ENCODE measurements around the gene DNAH7. TPM values are rescaled to one million over a fixed set of nuclear protein-coding genes. Genes with fewer than 3 reads are reported as not detected.

Gene DNAH7
- total and polyA plus RNA-seq, 2 donors (not counting 3 experiments of a cell fraction or from before 2014, with no cell fraction given), result 0.15 to 0.24 TPM

DNA sequence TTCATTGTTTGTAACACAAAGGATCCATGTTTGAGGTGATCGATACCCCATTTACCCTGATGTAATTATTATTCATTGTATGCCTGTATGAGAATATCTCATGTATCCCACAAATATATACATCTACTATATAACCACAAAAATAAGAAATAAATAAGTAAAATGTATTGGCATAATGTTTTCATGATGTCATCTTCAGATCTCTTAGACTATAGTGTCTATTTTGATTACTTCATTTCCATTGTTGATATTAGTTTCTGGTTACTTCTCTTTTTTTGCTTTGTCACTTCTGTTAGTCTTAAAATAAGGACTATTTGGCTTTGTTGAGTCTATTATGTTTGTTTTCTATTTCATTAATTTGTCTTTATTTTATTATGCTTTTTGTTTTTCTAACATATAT lies 301.9 kb downstream of the DNAH7 start:
- CTCF ChIA-PET, result interaction anchor here (0.8 kb wide), 2 partner anchors 11 to 139 kb away, joined by 3 to 4 read pairs; no protein-coding TSS in a partner anchor
- Histone ChIP-seq H4K20me1 (replicated peaks; ENCODE audit: control insufficient read depth, extremely low read depth, insufficient read depth, low read length) (no peaks in the 10 kb centered on the region), H3K27me3 (ENCODE audit: control insufficient read depth in 2 of 2, insufficient read depth in 2 of 2, low read length in 2 of 2) (no peaks in the 10 kb centered on the region), H3K9me1 (replicated peaks; ENCODE audit: control insufficient read depth, extremely low read depth, insufficient read depth, low read length) (no peaks in the 10 kb centered on the region), H3K4me2 (ENCODE audit: insufficient read depth, low read length) (no peak overlapping the region), H2AFZ (ENCODE audit: low read depth, low read length) (no peak overlapping the region), H3K9me3 (replicated peaks; ENCODE audit: control insufficient read depth, insufficient read depth, low read length) (no peaks in the 10 kb centered on the region), H3K27ac (ENCODE audit: insufficient read depth, low read depth, low read length) (no peak overlapping the region), H3K36me3 (ENCODE audit: control insufficient read depth in 2 of 2, extremely low read depth in 1 of 2, insufficient read depth in 2 of 2, low read length in 2 of 2) (no peaks in the 10 kb centered on the region), H3K4me3 (replicated peaks in 1 of 3; ENCODE audit: insufficient read depth in 1 of 3, low read depth in 1 of 3, low read length in 3 of 3) (no peak overlapping the region), H3K9ac (replicated peaks; ENCODE audit: extremely low read depth, insufficient read depth, low read length) (no peak overlapping the region), H3K79me2 (ENCODE audit: control insufficient read depth, insufficient read depth, low read length) (no peaks in the 10 kb centered on the region), H3K4me1 (ENCODE audit: control insufficient read depth, extremely low read depth, insufficient read depth, low read length) (no peaks in the 10 kb centered on the region)
- DNase-seq (ENCODE audit: low read depth, low spot score), result no peak
- dilution Hi-C loops (cut with MboI; ENCODE audit: extremely low pct_ligation_motif_present, low sequenced_read_pairs) (no loop called here), intact Hi-C loops (cut with micrococcal nuclease) (no loop called here)
- TF ChIP-seq EZH2 (IDR thresholded peaks at IDR 0.05; ENCODE audit: borderline replicate concordance, low read depth, low read length, severe bottlenecking) (no peak), POLR2A (IDR thresholded peaks at IDR 0.05; ENCODE audit: low read depth, low read length) (no peak)
- POLR2A ChIA-PET, result interaction anchor here (0.7 kb wide), 1 partner anchor 1809 kb away, joined by 5 read pairs; no protein-coding TSS in a partner anchor
- no peak for FAIRE-seq
- BruUV-seq (replicated peaks), result no TSS peak

DNA sequence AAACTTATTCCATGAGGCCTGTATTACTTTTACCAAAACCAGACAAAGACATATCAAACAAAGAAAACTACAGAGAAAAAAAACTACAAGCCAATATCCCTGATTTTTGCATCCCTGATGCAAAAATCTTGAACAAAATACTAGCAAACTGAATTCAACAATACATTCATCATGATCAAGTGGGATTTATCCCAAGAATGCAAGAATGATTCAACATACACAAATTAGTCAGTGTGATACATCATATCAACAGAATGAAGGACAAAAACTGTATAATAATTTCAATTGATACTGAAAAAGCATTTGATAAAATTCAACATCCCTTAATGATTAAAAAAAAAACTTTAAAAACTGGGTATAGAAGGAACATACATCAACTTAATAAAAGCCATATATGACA lies 304.8 kb downstream of the DNAH7 start:
- dilution Hi-C loops (cut with MboI; ENCODE audit: extremely low pct_ligation_motif_present, low sequenced_read_pairs), result no loop called here
- no peak for DNase-seq (ENCODE audit: low read depth, low spot score)

More for the DNA sequence above, 304.8 kb downstream of the DNAH7 start:
- Histone ChIP-seq H3K9me1 (replicated peaks; ENCODE audit: control insufficient read depth, extremely low read depth, insufficient read depth, low read length) (no peaks in the 10 kb centered on the region), H3K4me3 (replicated peaks in 1 of 3; ENCODE audit: insufficient read depth in 1 of 3, low read depth in 1 of 3, low read length in 3 of 3) (no peak overlapping the region), H4K20me1 (replicated peaks; ENCODE audit: control insufficient read depth, extremely low read depth, insufficient read depth, low read length) (no peaks in the 10 kb centered on the region), H3K27ac (ENCODE audit: insufficient read depth, low read depth, low read length) (no peak overlapping the region), H3K9ac (replicated peaks; ENCODE audit: extremely low read depth, insufficient read depth, low read length) (no peak overlapping the region), H3K36me3 (ENCODE audit: control insufficient read depth in 2 of 2, extremely low read depth in 1 of 2, insufficient read depth in 2 of 2, low read length in 2 of 2) (no peaks in the 10 kb centered on the region), H3K9me3 (replicated peaks; ENCODE audit: control insufficient read depth, insufficient read depth, low read length) (no peaks in the 10 kb centered on the region), H3K4me1 (ENCODE audit: control insufficient read depth, extremely low read depth, insufficient read depth, low read length) (no peaks in the 10 kb centered on the region), H3K79me2 (ENCODE audit: control insufficient read depth, insufficient read depth, low read length) (no peaks in the 10 kb centered on the region), H3K4me2 (ENCODE audit: insufficient read depth, low read length) (no peak overlapping the region), H3K27me3 (ENCODE audit: control insufficient read depth in 2 of 2, insufficient read depth in 2 of 2, low read length in 2 of 2) (no peaks in the 10 kb centered on the region), H2AFZ (ENCODE audit: low read depth, low read length) (no peak overlapping the region)
- intact Hi-C loops (cut with micrococcal nuclease), result no loop called here
- FAIRE-seq, result no peak
- POLR2A ChIA-PET, result no interaction called here
- no TSS peak for BruUV-seq (replicated peaks)
- CTCF ChIA-PET, result no interaction called here
- TF ChIP-seq FOS (IDR thresholded peaks at IDR 0.05; ENCODE audit: borderline replicate concordance, insufficient read depth, low read length) (no peak), MYC (IDR thresholded peaks at IDR 0.05; ENCODE audit: low read depth, low read length) (no peak), GATA2 (IDR thresholded peaks at IDR 0.05; ENCODE audit: insufficient read depth, insufficient read length, low read depth, low read length) (no peak), POLR2AphosphoS5 (IDR thresholded peaks at IDR 0.05; ENCODE audit: insufficient read depth, low read depth, low read length) (no peak), POLR2A (IDR thresholded peaks at IDR 0.05; ENCODE audit: low read depth, low read length) (no peak), JUN (IDR thresholded peaks at IDR 0.05; ENCODE audit: borderline replicate concordance, insufficient read depth, insufficient read length, low read depth) (no peak), EZH2 (IDR thresholded peaks at IDR 0.05; ENCODE audit: borderline replicate concordance, low read depth, low read length, severe bottlenecking) (no peak)
- TF ChIP-seq, protein P1, sequence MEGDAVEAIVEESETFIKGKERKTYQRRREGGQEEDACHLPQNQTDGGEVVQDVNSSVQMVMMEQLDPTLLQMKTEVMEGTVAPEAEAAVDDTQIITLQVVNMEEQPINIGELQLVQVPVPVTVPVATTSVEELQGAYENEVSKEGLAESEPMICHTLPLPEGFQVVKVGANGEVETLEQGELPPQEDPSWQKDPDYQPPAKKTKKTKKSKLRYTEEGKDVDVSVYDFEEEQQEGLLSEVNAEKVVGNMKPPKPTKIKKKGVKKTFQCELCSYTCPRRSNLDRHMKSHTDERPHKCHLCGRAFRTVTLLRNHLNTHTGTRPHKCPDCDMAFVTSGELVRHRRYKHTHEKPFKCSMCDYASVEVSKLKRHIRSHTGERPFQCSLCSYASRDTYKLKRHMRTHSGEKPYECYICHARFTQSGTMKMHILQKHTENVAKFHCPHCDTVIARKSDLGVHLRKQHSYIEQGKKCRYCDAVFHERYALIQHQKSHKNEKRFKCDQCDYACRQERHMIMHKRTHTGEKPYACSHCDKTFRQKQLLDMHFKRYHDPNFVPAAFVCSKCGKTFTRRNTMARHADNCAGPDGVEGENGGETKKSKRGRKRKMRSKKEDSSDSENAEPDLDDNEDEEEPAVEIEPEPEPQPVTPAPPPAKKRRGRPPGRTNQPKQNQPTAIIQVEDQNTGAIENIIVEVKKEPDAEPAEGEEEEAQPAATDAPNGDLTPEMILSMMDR (IDR thresholded peaks at IDR 0.05; ENCODE audit: extremely low read depth in 1 of 2, insufficient read depth in 1 of 2, low read depth in 1 of 2, low read length in 2 of 2), result no peak
- TF ChIP-seq, protein P2, sequence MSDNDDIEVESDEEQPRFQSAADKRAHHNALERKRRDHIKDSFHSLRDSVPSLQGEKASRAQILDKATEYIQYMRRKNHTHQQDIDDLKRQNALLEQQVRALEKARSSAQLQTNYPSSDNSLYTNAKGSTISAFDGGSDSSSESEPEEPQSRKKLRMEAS (IDR thresholded peaks at IDR 0.05; ENCODE audit: insufficient read depth, insufficient read length), result no peak
